ENCODE data around the gene ZNF630.

GRCh38 chrX:48068096-48068887, 3.1 kb downstream of the ZNF630 start:
- TF ChIP-seq EZH2 (IDR thresholded peaks at IDR 0.05; ENCODE audit: borderline replicate concordance, low read depth, low read length, severe bottlenecking) (no peak), POLR2AphosphoS5 (IDR thresholded peaks at IDR 0.05; ENCODE audit: insufficient read depth, low read depth, low read length) (no peak), CTCF (IDR thresholded peaks at IDR 0.05; ENCODE audit: extremely low read depth in 1 of 2, insufficient read depth in 1 of 2, low read depth in 1 of 2, low read length in 2 of 2) (no peak), POLR2A (IDR thresholded peaks at IDR 0.05; ENCODE audit: low read depth, low read length) (no peak)

All from endothelial cell of umbilical vein (primary cell).